ENCODE measurements around the gene FAXC.

FAXC gene

DNA sequence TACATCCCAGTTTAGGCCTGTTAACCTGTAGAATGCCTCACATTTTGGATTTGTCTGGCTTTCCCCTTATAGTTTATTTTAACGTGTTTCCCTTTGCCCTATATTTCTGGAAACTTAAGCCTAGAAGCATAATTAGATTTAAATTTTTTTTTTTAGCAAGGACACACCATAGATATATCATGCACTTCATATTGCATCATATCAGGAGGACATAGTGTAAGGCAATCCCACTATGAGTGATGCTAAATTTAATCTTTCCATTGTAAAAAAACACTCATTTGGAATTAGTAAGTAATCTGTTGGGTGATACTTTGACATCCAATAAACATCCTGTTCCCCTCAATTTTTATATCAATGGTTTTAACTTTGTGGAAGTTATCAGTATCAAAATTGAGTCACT, 10.3 kb upstream of the FAXC start:
- no peak overlapping the region for H3K27ac ChIP-seq (ENCODE audit: low read length)
- H3K36me3 ChIP-seq (replicated peaks; ENCODE audit: low read depth, low read length): no peaks in the 10 kb centered on the region
- H3K27me3 ChIP-seq (ENCODE audit: low read depth, low read length): peaks cover 5% of the 10 kb centered on the region; the same call in 1 of the 2 replicates
- no peak overlapping the region for H3K9ac ChIP-seq (ENCODE audit: low read length)
- H3K4me1 ChIP-seq (ENCODE audit: low read length): peaks cover 8% of the 10 kb centered on the region
- no peaks in the 10 kb centered on the region for H3K9me3 ChIP-seq (ENCODE audit: insufficient read depth, low read length)
- TF ChIP-seq EZH2phosphoT487 (IDR thresholded peaks at IDR 0.05; ENCODE audit: low read depth): no peak
- TF ChIP-seq CTCF (IDR thresholded peaks at IDR 0.05; ENCODE audit: low read depth, low read length): no peak
- H2AFZ ChIP-seq (ENCODE audit: low read depth, low read length): no peak overlapping the region
- no peaks in the 10 kb centered on the region for H3K79me2 ChIP-seq (ENCODE audit: low read length)
- H3K4me3 ChIP-seq (ENCODE audit: low read length): no peak overlapping the region
- H4K20me1 ChIP-seq (ENCODE audit: insufficient read depth, low read length): no peaks in the 10 kb centered on the region
- no peak overlapping the region for H3K4me2 ChIP-seq (ENCODE audit: low read length)

GRCh38 chr6:99356641-99357040, 7.2 kb upstream of the FAXC start:
- no peaks in the 10 kb centered on the region for H3K79me2 ChIP-seq (ENCODE audit: low read length)
- H3K4me2 ChIP-seq (ENCODE audit: low read length): no peak overlapping the region
- TF ChIP-seq EZH2phosphoT487 (IDR thresholded peaks at IDR 0.05; ENCODE audit: low read depth): no peak
- TF ChIP-seq CTCF (IDR thresholded peaks at IDR 0.05; ENCODE audit: low read depth, low read length): no peak
- H3K9ac ChIP-seq (ENCODE audit: low read length): no peak overlapping the region
- H3K36me3 ChIP-seq (replicated peaks; ENCODE audit: low read depth, low read length): no peaks in the 10 kb centered on the region
- H3K4me3 ChIP-seq (ENCODE audit: low read length): no peak overlapping the region
- peaks cover 5% of the 10 kb centered on the region; the same call in 1 of the 2 replicates for H3K27me3 ChIP-seq (ENCODE audit: low read depth, low read length)
- H2AFZ ChIP-seq (ENCODE audit: low read depth, low read length): no peak overlapping the region
- H3K4me1 ChIP-seq (ENCODE audit: low read length): no peaks in the 10 kb centered on the region
- H4K20me1 ChIP-seq (ENCODE audit: insufficient read depth, low read length): no peaks in the 10 kb centered on the region
- H3K9me3 ChIP-seq (ENCODE audit: insufficient read depth, low read length): no peaks in the 10 kb centered on the region
- no peak overlapping the region for H3K27ac ChIP-seq (ENCODE audit: low read length)

DNA sequence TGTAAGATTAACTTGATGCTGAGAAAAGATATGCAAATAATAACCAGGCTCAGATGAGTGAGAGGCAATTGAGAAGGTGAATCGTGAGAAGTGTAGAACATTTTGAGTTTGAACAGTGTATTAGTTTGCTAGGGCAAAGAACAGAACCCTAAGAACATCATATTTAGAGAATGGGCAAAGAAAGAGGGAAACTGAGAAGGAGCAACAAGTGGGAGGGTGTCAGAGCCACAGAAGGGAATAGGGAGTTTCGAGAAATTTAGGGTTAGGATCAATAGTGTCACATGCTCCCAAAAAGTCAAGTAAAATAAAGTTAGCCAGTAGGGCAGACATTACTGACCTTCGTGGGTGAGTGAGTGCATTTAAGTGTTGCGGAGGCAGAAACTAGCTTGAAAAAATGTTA, 5.5 kb upstream of the FAXC start:
- Histone ChIP-seq H3K4me1 (ENCODE audit: low read length) (no peaks in the 10 kb centered on the region), H2AFZ (ENCODE audit: low read depth, low read length) (no peak overlapping the region), H3K9me3 (ENCODE audit: insufficient read depth, low read length) (no peaks in the 10 kb centered on the region), H4K20me1 (ENCODE audit: insufficient read depth, low read length) (no peaks in the 10 kb centered on the region), H3K4me2 (ENCODE audit: low read length) (no peak overlapping the region), H3K27me3 (ENCODE audit: low read depth, low read length) (peaks cover 11% of the 10 kb centered on the region; the same call in 1 of the 2 replicates), H3K4me3 (ENCODE audit: low read length) (no peak overlapping the region), H3K79me2 (ENCODE audit: low read length) (no peaks in the 10 kb centered on the region), H3K27ac (ENCODE audit: low read length) (no peak overlapping the region), H3K9ac (ENCODE audit: low read length) (no peak overlapping the region), H3K36me3 (replicated peaks; ENCODE audit: low read depth, low read length) (no peaks in the 10 kb centered on the region)
- no peak for TF ChIP-seq EZH2phosphoT487 (IDR thresholded peaks at IDR 0.05; ENCODE audit: low read depth)
- TF ChIP-seq CTCF (IDR thresholded peaks at IDR 0.05; ENCODE audit: low read depth, low read length): no peak

GRCh38 chr6:99353126-99353525, 3.7 kb upstream of the FAXC start:
- Histone ChIP-seq H3K9ac (ENCODE audit: low read length) (no peak overlapping the region), H3K4me1 (ENCODE audit: low read length) (no peaks in the 10 kb centered on the region; the same call in 1 of the 2 replicates), H3K36me3 (replicated peaks; ENCODE audit: low read depth, low read length) (no peaks in the 10 kb centered on the region), H3K4me2 (ENCODE audit: low read length) (no peak overlapping the region), H3K79me2 (ENCODE audit: low read length) (no peaks in the 10 kb centered on the region), H3K9me3 (ENCODE audit: insufficient read depth, low read length) (no peaks in the 10 kb centered on the region), H4K20me1 (ENCODE audit: insufficient read depth, low read length) (no peaks in the 10 kb centered on the region), H3K27ac (ENCODE audit: low read length) (no peak overlapping the region), H3K27me3 (ENCODE audit: low read depth, low read length) (peaks cover 11% of the 10 kb centered on the region; the same call in 1 of the 2 replicates), H3K4me3 (ENCODE audit: low read length) (no peak overlapping the region), H2AFZ (ENCODE audit: low read depth, low read length) (no peak overlapping the region)
- TF ChIP-seq EZH2phosphoT487 (IDR thresholded peaks at IDR 0.05; ENCODE audit: low read depth) (no peak), CTCF (IDR thresholded peaks at IDR 0.05; ENCODE audit: low read depth, low read length) (no peak)

Data from OCI-LY3 (cell line).